Pancreas (tissue), 10 donors: ENCODE results near the gene STAT5B. TPM values are rescaled to one million over a fixed set of nuclear protein-coding genes. Genes with fewer than 3 reads are reported as not detected.

Experiments
- ATAC-seq, 4 donors: fragments of 200-7000 bp; cut with Tn5 transposase; one replicate each; pipeline versions ENCODE4 v1.8.0 to v1.9.1; 2020; ENCODE audit warnings: mild to moderate bottlenecking in 4 of 4, moderate library complexity in 4 of 4
- DNase-seq, 6 donors: peaks; one replicate each; pipeline ENCODE4 v3.0.0-alpha.2; 2020
- FAIRE-seq: peaks from 2 replicates; lab custom pipeline; 2012; peaks lifted over from hg19 to GRCh38; lab: Jason Lieb, UNC
- H3K27ac ChIP-seq, 4 donors: fragments of 200-600 bp; sonication (generic); 1 replicate in 3 of 4; 2 replicates in 1 of 4; pipeline versions ENCODE4 v1.5.0 to v1.8.0; 2020
- H3K27me3 ChIP-seq, 4 donors: fragments of 200-600 bp; one replicate each; pipeline ENCODE4 v1.8.0; 2021
- H3K36me3 ChIP-seq, 3 donors: fragments of 200-600 bp; sonication (generic) in 1 of 3; one replicate each; pipeline versions ENCODE4 v1.5.0 to v1.8.0; 2020 to 2021
- H3K4me1 ChIP-seq, 3 donors: fragments of 200-600 bp; one replicate each; pipeline ENCODE4 v1.8.0; 2021
- H3K4me3 ChIP-seq, 4 donors: fragments of 200-600 bp; sonication (generic) in 2 of 4; one replicate each; pipeline versions ENCODE4 v1.5.0 to v1.8.0; 2020 to 2021
- H3K9me3 ChIP-seq, 4 donors: fragments of 200-600 bp; one replicate each; pipeline ENCODE4 v1.8.0; 2021
- CTCF ChIP-seq, 4 donors: fragments of 200-600 bp; sonication (generic) in 3 of 4; IDR thresholded peaks; one replicate each; pipeline versions ENCODE4 v1.5.0 to v1.8.0; 2021; ENCODE audit warnings: antibody characterized with exemption in 4 of 4
- WGBS, 2 donors: extraction: QIAGEN DNeasy Blood & Tissue Kit; methylation state at CpG; one replicate each; pipeline ENCODE4 v1.1.7; 2013; 5-methylcytosine and 5-hydroxymethylcytosine counted together
- intact Hi-C, 3 donors: fragments of 100-400 bp; cut with DNase I; formaldehyde crosslinking; loops; one replicate each; pipeline versions ENCODE4 v1.11.1 to v1.14.2; 2022
- polyA plus RNA-seq, 2 donors: library from polyadenylated mRNA; stranded (reverse); fragments of 200-250 nt; gene quantifications; one replicate each; pipeline ENCODE4 v1.2.3, GENCODE V29; 2013
- total RNA-seq, 6 donors: library from RNA; stranded (reverse); fragmentation: NEBNext Ultra II Directional in 4 of 6; extraction: Animal tissue kit (Norgen Biotek cat#: 25700) in 4 of 6; gene quantifications; one replicate each; pipeline versions ENCODE4 v1.2.1 to v1.2.4, GENCODE V29; 2021 to 2023
- donor health status: healthy with polysubstance abuse.
- donor health status: DM: no; HTN: no; CAD: no; lungs with moderate emphysema.
- donor health status: DM: no; HTN: no; CAD: no.
- donor health status: control.
- donor health status: control.
- donor health status: Bipolar disorder and iron deficiency.
- donor health status: DM: yes; HTN: yes; CAD: no.
- donor health status: DM: no; HTN: no; CAD: no.
- donor health status: DM: no; HTN: no; CAD: no.
- donor health status: DM: yes; HTN: yes; CAD: no.

The STAT5B gene
- total and polyA plus RNA-seq, 8 donors = 17.9 to 27.5 (median 24.1) TPM

- no peak for FAIRE-seq
- peak in 1 of 6 donors; percentile 1 for DNase-seq
- Histone ChIP-seq H3K27ac (peak overlapping the region in 2 of 4 donors; percentile 70 to 71), H3K4me3 (peak overlapping the region in 1 of 4 donors; percentile 71), H3K27me3 (no peaks in the 10 kb centered on the region), H3K36me3 (no peaks in the 10 kb centered on the region), H3K4me1 (peaks cover 0 to 9% (median 0%) of the 10 kb centered on the region in 3 donors), H3K9me3 (no peaks in the 10 kb centered on the region)
- 89 to 98% methylated on average over 9 of the region's 9 CpGs for WGBS, 2 donors
- no peak for TF ChIP-seq CTCF (IDR thresholded peaks at IDR 0.05)
- peak in 2 of 4 donors; percentile 1 to 5 for ATAC-seq
- intact Hi-C loops = no loop called here
Measured at GRCh38 chr17:42289611-42290181, 13.5 kb upstream of the STAT5B start.

- no peak for FAIRE-seq
- DNase-seq = peak; percentile 50 to 88 (median 68)
- H3K9me3 ChIP-seq = no peaks in the 10 kb centered on the region
- H3K36me3 ChIP-seq = no peaks in the 10 kb centered on the region
- WGBS, 2 donors = 53 to 58% methylated on average over 42 to 44 of the region's 44 CpGs
- peak overlapping the region; percentile 55 to 76 (median 68) for H3K4me3 ChIP-seq
- intact Hi-C loops = no loop called here
- peaks cover 0 to 9% (median 0%) of the 10 kb centered on the region in 3 donors for H3K4me1 ChIP-seq
- no peaks in the 10 kb centered on the region for H3K27me3 ChIP-seq
- ATAC-seq = peak; percentile 43 to 57 (median 52)
- peak overlapping the region; percentile 42 to 71 (median 62) for H3K27ac ChIP-seq
- no peak for TF ChIP-seq CTCF (IDR thresholded peaks at IDR 0.05)
Measured at GRCh38 chr17:42288803-42289610, 12.8 kb upstream of the STAT5B start.

- H3K4me1 ChIP-seq = peaks cover 0 to 9% (median 0%) of the 10 kb centered on the region in 3 donors
- H3K9me3 ChIP-seq = no peaks in the 10 kb centered on the region
- DNase-seq = peak; percentile 84 to 95 (median 86)
- peak within 1 kb of the TSS; percentile 42 to 71 (median 62) for H3K27ac ChIP-seq
- WGBS, 2 donors = 7 to 13% methylated on average over 51 to 88 of the region's 88 CpGs
- peak; percentile 90 to 95 (median 92) for ATAC-seq
- intact Hi-C loops = no loop called here
- FAIRE-seq = no peak
- TF ChIP-seq CTCF (IDR thresholded peaks at IDR 0.05) = no peak
- peak within 1 kb of the TSS; percentile 55 to 76 (median 68) for H3K4me3 ChIP-seq
- no peaks in the 10 kb centered on the region for H3K27me3 ChIP-seq
- H3K36me3 ChIP-seq = no peaks in the 10 kb centered on the region
Measured at GRCh38 chr17:42287977-42288802, 12.0 kb upstream of the STAT5B start, which contains the start of gene STAT5A. Gene STAT5A (plus strand): TSS chr17:42288498. CDS start chr17:42289412, 914 bp downstream.

GRCh38 chr17:42287305-42287976 lies 11.2 kb upstream of the STAT5B start:
- Histone ChIP-seq H3K4me3 (peak overlapping the region in 3 of 4 donors; percentile 64 to 76 (median 71)), H3K9me3 (no peaks in the 10 kb centered on the region), H3K4me1 (peaks cover 0 to 9% (median 0%) of the 10 kb centered on the region in 3 donors), H3K27me3 (no peaks in the 10 kb centered on the region), H3K27ac (peak overlapping the region in 2 of 4 donors; percentile 70 to 71), H3K36me3 (no peaks in the 10 kb centered on the region)
- intact Hi-C loops = no loop called here
- no peak for FAIRE-seq
- TF ChIP-seq CTCF (IDR thresholded peaks at IDR 0.05) = no peak
- DNase-seq = no peak
- peak in 2 of 4 donors; percentile 31 to 33 for ATAC-seq
- WGBS, 2 donors = 71 to 84% methylated on average over 14 of the region's 14 CpGs
